Measurements from ENCODE around the gene PDYN. TPM values are rescaled to one million over a fixed set of nuclear protein-coding genes. Genes with fewer than 3 reads are reported as not detected.

Gene PDYN
- polyA plus RNA-seq, 3 donors: not detected

DNA sequence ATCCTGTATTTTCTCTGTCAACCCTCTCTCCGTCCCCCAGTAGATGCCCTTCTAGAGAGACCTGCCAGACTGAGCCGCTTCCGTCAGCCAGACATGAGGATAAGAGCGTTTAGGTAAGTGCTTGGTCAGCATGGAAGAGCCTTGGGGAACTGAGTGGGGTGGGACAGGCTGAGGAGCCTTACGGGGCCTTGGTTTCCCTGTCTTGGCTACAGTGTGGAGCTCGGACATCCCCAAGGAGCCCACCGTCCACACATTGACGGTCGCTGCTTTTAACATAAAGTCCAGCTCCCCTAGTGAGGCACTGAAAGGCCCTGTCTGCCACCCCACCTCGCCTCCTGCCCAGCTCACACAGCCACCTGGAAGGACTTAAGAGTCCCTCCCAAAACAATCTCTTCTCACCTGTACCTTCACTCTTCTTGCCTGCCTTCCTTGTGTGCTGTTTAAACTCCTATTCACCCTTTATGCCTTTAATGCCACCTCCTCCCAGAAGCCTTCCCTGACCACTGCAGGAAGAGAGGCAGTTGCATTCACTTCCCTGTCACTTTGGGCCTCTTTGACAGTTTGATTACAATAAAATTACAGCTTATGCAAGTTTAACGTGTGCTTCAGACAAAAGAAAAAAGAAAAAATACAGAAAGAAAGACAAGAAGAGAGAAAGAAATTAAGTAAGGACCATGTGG is 42.3 kb downstream of the PDYN start:
- no peaks in the 10 kb centered on the region for H3K36me3 ChIP-seq (replicated peaks in 1 of 2; ENCODE audit: control insufficient read depth in 1 of 2, insufficient read depth in 2 of 2, low read length in 2 of 2)
- no peaks in the 10 kb centered on the region for H4K20me1 ChIP-seq (ENCODE audit: insufficient read depth, low read length)
- 100% methylated on average over 4 of the region's 11 CpGs for WGBS (ENCODE audit: insufficient coverage)
- DNase-seq: no peak
- Mint-ChIP-seq H3K4me1 (peaks cover 76% of the 10 kb centered on the region), H3K4me3 (no peak overlapping the region), H3K27ac (peak overlapping the region in 5 of 7 donors; percentile 55 to 93 (median 76)), H3K9me3 (peaks cover 0 to 3% (median 0%) of the 10 kb centered on the region in 7 donors), H3K27me3 (ENCODE audit: low read depth in 3 of 3) (peaks cover 1 to 3% (median 1%) of the 10 kb centered on the region in 3 donors), H3K36me3 (no peaks in the 10 kb centered on the region)
- no peak overlapping the region for H3K9ac ChIP-seq (ENCODE audit: insufficient read depth, low read length, poor library complexity, severe bottlenecking)
- H2AFZ ChIP-seq (ENCODE audit: insufficient read depth, low read depth, low read length, poor library complexity, severe bottlenecking): no peak overlapping the region
- TF ChIP-seq, protein P1, sequence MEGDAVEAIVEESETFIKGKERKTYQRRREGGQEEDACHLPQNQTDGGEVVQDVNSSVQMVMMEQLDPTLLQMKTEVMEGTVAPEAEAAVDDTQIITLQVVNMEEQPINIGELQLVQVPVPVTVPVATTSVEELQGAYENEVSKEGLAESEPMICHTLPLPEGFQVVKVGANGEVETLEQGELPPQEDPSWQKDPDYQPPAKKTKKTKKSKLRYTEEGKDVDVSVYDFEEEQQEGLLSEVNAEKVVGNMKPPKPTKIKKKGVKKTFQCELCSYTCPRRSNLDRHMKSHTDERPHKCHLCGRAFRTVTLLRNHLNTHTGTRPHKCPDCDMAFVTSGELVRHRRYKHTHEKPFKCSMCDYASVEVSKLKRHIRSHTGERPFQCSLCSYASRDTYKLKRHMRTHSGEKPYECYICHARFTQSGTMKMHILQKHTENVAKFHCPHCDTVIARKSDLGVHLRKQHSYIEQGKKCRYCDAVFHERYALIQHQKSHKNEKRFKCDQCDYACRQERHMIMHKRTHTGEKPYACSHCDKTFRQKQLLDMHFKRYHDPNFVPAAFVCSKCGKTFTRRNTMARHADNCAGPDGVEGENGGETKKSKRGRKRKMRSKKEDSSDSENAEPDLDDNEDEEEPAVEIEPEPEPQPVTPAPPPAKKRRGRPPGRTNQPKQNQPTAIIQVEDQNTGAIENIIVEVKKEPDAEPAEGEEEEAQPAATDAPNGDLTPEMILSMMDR (IDR thresholded peaks at IDR 0.05): no peak
- H3K4me2 ChIP-seq (replicated peaks; ENCODE audit: extremely low read depth, low read length, poor library complexity, severe bottlenecking): no peak overlapping the region
- intact Hi-C loops (cut with micrococcal nuclease): no loop called here
- H3K4me3 ChIP-seq (replicated peaks in 1 of 3; ENCODE audit: low read depth in 2 of 3, low read length in 3 of 3): no peak overlapping the region
- no peaks in the 10 kb centered on the region for H3K27me3 ChIP-seq (ENCODE audit: control insufficient read depth in 2 of 2, insufficient read depth in 2 of 2, low read length in 2 of 2)
- peaks cover 82 to 92% of the 10 kb centered on the region in 2 donors for H3K4me1 ChIP-seq (ENCODE audit: control insufficient read depth in 1 of 2, insufficient read depth in 2 of 2, low read length in 2 of 2)
- H3K9me3 ChIP-seq (replicated peaks in 1 of 2; ENCODE audit: control insufficient read depth in 1 of 2, insufficient read depth in 1 of 2, low read length in 2 of 2): no peaks in the 10 kb centered on the region
- no peaks in the 10 kb centered on the region for H3K79me2 ChIP-seq (ENCODE audit: insufficient read depth, low read length)
- peak overlapping the region in 1 of 2 donors; percentile 66 for H3K27ac ChIP-seq (ENCODE audit: low read depth in 1 of 2, low read length in 2 of 2)

DNA sequence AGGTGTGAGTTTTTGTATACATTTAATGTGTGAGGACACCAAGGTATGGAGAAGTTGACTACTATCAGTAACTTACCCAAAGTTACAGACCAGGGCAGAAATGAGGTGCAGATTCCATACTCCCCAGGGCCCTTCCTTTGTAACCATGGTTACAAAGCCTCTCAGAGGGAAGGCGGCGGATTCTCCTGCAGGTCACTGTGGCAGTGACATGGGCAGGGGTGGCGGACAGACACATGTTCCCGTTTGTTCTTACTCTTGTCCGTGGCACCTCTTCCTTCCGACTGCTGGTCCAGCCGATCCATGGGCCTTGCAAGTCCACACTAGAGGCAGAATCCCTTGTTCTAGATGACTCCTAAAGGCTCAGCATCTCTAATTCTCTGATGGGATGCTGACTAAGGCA is 43.0 kb downstream of the PDYN start:
- intact Hi-C loops (cut with micrococcal nuclease): no loop called here
- Histone ChIP-seq H3K9me3 (replicated peaks in 1 of 2; ENCODE audit: control insufficient read depth in 1 of 2, insufficient read depth in 1 of 2, low read length in 2 of 2) (no peaks in the 10 kb centered on the region), H3K4me3 (replicated peaks in 1 of 3; ENCODE audit: low read depth in 2 of 3, low read length in 3 of 3) (no peak overlapping the region), H4K20me1 (ENCODE audit: insufficient read depth, low read length) (no peaks in the 10 kb centered on the region), H3K9ac (ENCODE audit: insufficient read depth, low read length, poor library complexity, severe bottlenecking) (no peak overlapping the region), H3K27me3 (ENCODE audit: control insufficient read depth in 2 of 2, insufficient read depth in 2 of 2, low read length in 2 of 2) (no peaks in the 10 kb centered on the region), H3K27ac (ENCODE audit: low read depth in 1 of 2, low read length in 2 of 2) (no peak overlapping the region), H3K79me2 (ENCODE audit: insufficient read depth, low read length) (no peaks in the 10 kb centered on the region), H3K4me2 (replicated peaks; ENCODE audit: extremely low read depth, low read length, poor library complexity, severe bottlenecking) (no peak overlapping the region), H2AFZ (ENCODE audit: insufficient read depth, low read depth, low read length, poor library complexity, severe bottlenecking) (no peak overlapping the region), H3K36me3 (replicated peaks in 1 of 2; ENCODE audit: control insufficient read depth in 1 of 2, insufficient read depth in 2 of 2, low read length in 2 of 2) (no peaks in the 10 kb centered on the region), H3K4me1 (ENCODE audit: control insufficient read depth in 1 of 2, insufficient read depth in 2 of 2, low read length in 2 of 2) (peaks cover 89 to 93% of the 10 kb centered on the region in 2 donors)
- WGBS (ENCODE audit: insufficient coverage): 91% methylated on average over 7 of the region's 7 CpGs
- Mint-ChIP-seq H3K9me3 (peaks cover 0 to 3% (median 0%) of the 10 kb centered on the region in 7 donors), H3K4me1 (peaks cover 83% of the 10 kb centered on the region), H3K27ac (peak overlapping the region in 2 of 7 donors; percentile 32 to 58), H3K27me3 (ENCODE audit: low read depth in 3 of 3) (peaks cover 1 to 3% (median 1%) of the 10 kb centered on the region in 3 donors), H3K4me3 (no peak overlapping the region), H3K36me3 (no peaks in the 10 kb centered on the region)
- TF ChIP-seq, protein P1 (IDR thresholded peaks at IDR 0.05): no peak
- no peak for DNase-seq
